ENCODE data around the gene KLK11. TPM values are rescaled to one million over a fixed set of nuclear protein-coding genes. Genes with fewer than 3 reads are reported as not detected.
"Not testable (repeated sequence)": the region's sequence is repeated elsewhere in the genome, so short reads cannot be mapped to it uniquely, and the experiment has no call there.

The KLK11 gene
- total RNA-seq, 1 donor from 2014 or later: 19.5 TPM

- DNase-seq: no peak
These were observed 23.1 kb downstream of the KLK11 start for GRCh38 chr19:51003316-51003715.

- DNase-seq: no peak
These were observed 23.7 kb downstream of the KLK11 start for GRCh38 chr19:51002542-51003311.

GRCh38 chr19:51002089-51002532 is 24.3 kb downstream of the KLK11 start:
- DNase-seq: no peak

DNA sequence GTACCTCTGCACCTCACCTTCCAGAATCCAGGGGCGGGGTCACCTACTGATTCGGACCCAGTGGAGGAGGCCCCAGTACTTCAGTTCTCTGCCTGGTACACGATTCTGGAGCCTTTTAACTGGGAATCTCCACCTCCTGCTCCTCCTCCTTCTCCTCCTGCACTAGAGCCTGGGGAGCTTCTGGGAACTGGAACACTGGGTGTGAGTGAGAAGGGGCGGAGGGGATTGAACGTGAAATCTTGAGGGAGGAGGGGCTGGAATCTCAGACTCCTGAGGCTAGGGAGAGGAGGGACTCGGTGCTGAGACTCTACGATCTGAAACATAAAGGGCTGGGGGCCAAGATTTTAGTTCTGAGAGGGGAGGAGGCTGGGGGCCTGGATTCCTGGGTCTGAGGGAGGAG is 24.9 kb downstream of the KLK11 start, which contains the start of gene KLK8:
KLK8 (minus strand) TSS at position 90 of the 400 bp plus-strand sequence. CDS start 437 bp downstream, outside the sequence.
- DNase-seq: no peak

- DNase-seq: no peak
These were observed 25.4 kb downstream of the KLK11 start for GRCh38 chr19:51000981-51001380.

DNA sequence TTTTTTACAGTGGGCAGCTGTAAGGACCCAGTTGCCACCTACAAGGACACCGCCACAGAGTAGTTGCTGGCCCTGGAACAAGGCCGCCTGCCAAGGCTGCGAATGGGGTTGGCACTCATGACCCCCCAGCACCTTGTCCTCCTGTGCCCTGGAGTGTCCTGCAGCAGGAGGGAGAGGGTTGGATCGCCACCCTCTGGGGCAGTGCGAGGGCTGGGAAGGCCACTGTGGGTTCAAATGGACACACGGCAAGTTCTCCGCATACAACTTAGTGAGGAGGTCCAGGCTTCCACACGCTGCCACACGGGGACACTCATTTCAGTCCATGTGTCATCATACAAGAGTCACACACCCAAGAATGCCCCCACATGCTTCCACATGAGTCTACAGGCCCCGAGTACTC is 26.0 kb downstream of the KLK11 start:
- DNase-seq: no peak

DNA sequence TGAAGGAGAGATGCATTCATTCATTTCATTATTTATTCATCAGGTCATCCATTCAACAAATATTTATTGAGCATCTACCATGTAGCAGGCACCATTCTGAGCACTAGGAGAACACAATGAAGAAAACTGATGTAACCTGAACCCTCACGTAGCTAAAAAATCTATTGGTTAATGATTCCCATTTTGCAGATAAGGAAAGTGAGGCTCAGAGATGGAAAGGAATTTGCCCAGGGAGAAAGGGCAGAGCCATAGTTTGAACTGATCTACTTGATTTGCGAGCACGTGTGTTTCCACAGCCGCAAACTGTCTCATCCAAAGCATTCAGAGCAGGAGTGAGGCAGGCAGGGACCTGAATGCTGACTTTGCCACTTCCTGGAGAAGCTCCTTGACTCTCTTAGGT is 27.7 kb downstream of the KLK11 start:
- DNase-seq: no peak

GRCh38 chr19:50998061-50998460 is 28.4 kb downstream of the KLK11 start:
- DNase-seq: no peak

GRCh38 chr19:50994129-50994528 is 32.3 kb downstream of the KLK11 start:
- no peak for DNase-seq

GRCh38 chr19:50992666-50993035 is 33.8 kb downstream of the KLK11 start:
- no peak for DNase-seq

GRCh38 chr19:50984416-50984815 is 42.0 kb downstream of the KLK11 start:
- DNase-seq: not testable (repeated sequence)

DNA sequence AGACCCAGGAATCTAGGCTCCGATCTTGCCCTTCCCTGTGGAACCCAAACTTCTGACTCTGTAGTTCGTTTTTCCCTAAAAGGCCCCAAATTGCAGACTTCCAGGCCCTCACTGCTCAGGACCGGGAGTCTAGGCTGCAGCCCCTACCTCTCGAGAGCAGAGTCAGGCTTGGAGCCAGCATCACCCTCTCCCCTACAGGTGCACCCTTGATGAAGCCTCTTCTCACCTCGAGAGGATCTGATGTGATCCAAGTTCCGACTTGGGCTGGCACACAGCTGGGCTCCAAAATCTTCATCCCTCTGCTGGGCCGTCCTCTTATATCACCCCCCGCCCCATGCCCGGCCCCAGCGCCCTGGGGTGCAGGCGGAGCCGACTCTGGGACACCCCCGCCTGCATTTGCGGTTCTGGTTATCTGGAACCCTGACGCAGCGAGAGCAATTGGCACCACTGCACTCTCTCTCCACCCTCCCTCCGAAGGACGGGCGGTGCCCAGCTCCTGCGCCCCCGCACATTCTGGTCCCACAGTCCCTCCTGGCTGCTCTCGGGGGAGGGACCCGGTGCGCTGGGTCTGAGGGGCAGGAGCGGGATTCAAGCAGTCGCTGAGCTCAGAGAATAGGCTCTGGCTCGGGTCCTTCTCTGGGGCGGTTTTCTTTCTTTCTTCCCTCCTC is 42.7 kb downstream of the KLK11 start, which contains the start of gene KLK7:
KLK7 (minus strand) TSS at position 293 of the 668 bp plus-strand sequence. CDS start 1,518 bp downstream, outside the sequence.
- DNase-seq: no peak

DNA sequence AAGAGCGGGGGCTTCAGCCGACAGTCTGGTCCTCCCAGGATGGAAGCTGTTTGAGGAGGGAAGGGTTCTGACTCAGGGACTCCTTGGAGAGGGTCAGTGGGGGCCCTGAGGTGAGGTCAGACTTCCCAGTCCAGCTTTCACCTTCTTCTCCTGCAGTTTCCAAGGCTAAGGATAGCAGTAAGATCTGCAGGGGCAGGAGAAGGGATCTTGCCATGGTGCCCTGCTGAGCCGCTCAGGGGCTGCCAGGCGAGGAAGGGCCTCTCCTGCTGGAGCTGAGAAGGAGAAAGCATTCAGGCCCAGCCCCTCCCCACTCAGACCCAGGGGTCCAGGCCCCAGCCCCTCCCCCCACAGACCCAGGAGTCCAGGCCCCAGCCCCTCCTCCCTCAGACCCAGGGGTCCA is 44.2 kb downstream of the KLK11 start:
- no peak for DNase-seq

DNA sequence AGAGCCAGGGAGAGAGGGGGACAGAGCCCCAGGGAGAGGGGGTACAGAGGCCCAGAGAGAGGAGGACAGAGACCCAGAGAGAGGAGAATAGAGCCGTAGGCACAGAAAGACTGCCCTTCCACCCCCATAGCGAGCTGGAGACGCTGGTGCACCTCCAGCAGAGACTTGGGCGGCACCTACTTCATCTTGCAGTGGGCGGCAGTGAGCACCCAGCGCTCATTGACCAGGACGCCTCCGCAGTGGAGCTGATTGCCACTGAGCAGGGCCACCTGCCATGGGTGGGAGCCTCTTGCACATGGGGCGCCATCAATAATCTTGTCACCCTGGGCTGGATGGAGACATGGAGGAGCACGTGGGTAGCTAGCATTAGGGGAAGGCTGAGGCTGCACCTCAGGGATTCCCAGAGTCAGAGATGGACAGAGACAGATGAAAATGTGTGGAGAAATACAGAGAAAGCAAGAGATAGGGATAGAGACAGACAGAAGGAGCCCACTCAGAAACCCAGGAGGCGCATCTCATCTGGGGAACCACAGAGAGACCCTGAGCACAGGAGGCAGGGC is 44.7 kb downstream of the KLK11 start:
- no peak for DNase-seq

DNA sequence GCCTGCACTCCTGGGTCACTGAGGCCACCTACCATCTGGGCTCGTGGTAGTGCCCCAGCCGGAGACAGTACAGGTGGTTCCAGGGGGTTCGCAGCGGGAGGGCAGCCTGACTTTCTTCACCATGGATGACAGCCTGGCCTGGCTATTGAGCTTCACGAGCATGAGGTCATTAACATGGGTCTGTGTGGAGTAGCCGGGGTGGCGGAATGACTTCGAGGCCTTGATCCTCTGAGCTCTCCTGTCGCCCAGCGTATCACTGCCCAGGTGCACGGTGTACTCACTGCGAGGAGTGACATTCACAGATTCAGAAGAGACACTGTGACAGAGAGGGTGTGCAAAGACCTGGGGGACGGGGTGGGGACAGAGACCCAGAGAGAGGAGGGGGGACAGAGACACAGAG is 46.2 kb downstream of the KLK11 start:
- no peak for DNase-seq

GRCh38 chr19:50979758-50980157 is 46.7 kb downstream of the KLK11 start:
- no peak for DNase-seq

DNA sequence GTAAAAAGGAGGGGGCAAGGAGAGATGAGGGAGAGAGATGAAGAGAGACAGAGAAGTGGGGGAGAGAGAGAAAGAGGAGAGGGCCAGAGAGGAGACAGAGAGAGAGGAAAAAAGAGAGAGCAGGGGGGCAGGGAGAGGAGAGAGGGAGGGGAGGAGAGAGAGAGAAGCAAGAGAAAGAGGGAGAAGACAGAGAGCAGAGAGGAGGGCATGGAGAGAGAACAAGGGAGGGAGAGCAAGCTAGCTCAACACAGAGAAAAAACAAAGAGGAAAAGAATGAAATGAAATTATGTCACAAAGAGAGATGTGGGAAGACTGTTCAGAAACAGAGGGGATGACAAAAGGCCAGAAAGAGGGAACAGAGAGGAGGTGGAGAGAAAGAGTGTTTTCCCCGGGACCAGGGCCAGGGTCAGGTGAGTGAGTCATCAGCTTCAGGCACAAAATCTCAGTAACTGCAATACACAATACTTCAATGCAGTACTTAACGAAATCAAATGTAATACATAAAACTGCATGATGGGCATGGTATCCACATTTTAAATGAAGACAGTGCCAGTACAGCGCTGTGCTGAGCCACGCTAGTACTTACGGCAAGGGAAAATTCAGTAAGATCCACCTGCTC is 47.5 kb downstream of the KLK11 start:
- no peak for DNase-seq

- no peak for DNase-seq
These were observed 48.8 kb downstream of the KLK11 start for GRCh38 chr19:50977626-50978025.

DNA sequence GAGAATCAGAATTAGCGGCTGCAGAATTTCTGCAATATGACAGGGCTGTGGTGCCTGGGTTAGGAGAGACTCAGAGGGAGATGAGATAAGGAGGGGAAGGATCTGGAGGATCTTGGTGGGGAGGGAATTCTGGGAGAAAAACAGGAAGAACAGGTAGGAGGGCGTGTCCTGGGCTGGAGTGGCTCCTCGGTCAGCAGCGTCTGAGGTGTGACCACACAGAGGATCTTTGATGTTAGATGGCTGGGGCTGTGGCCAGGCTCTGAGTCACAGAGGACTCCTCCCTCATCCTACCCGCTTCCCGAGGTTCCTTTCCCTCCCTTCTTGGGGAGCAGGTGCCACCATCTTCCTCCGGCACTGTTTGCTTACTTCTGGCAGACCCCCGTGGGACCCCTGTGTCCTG is 50.6 kb downstream of the KLK11 start:
- DNase-seq: no peak

DNA sequence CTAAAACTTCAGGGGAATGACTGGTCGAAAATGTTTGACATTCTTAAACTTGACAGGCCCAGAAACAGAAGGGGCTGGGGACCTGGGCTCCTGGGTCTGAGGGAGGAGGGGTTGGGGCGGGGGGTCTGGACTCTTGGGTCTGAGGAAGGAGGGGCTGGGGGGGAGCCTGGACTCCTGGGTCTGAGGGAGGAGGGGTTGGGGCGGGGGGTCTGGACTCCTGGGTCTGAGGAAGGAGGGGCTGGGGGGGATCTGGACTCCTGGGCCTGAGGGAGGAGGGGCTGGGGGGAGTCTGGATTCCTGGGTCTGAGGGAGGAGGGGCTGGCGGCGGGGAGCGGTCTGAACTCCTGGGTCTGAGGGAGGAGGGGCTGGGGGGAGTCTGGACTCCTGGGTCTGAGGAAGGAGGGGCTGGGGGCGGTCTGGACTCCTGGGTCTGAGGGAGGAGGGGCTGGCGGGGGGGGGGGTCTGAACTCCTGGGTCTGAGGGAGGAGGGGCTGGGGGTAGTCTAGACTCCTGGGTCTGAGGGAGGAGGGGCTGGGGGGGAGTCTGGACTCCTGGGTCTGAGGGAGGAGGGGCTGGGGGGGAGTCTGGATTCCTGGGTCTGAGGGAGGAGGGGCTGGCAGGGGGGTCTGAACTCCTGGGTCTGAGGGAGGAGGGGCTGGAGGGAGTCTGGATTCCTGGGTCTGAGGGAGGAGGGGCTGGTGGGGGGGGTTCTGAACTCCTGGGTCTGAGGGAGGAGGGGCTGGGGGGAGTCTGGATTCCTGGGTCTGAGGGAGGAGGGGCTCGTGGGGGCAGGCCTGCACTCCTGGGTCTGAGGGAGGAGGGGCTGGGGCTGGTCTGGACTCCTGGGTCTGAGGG is 51.5 kb downstream of the KLK11 start:
- no peak for DNase-seq

GRCh38 chr19:50972795-50973376 is 53.5 kb downstream of the KLK11 start:
- DNase-seq: no peak

Measured in skin of body (tissue), 2 donors.